WTC11 (cell line): ENCODE measurements around the gene IFNA6. TPM values are rescaled to one million over a fixed set of nuclear protein-coding genes. Genes with fewer than 3 reads are reported as not detected.

ENCODE experiments used
- ATAC-seq: fragments of 200-7000 bp; cut with Tn5 transposase; 2 replicates; pipeline ENCODE4 v1.10.0; 2021; ENCODE audit warnings: mild to moderate bottlenecking, moderate library complexity
- CTCF ChIA-PET: fragments of 300-600 bp; sonication (Branson Sonifier 250); formaldehyde crosslinking; loops from one replicate; lab custom pipeline; 2021; ENCODE audit warnings: antibody characterized with exemption; lab: Charles Lee
- POLR2A ChIA-PET: fragments of 350-600 bp; sonication (Branson Sonifier 250); formaldehyde crosslinking; loops from one replicate; lab custom pipeline; 2021; ENCODE audit warnings: antibody characterized with exemption; lab: Charles Lee
- DNase-seq: peaks from one replicate; pipeline ENCODE4 v3.0.0; 2021; ENCODE audit warnings: low spot score
- H3K27ac Mint-ChIP-seq: 2 replicates; pipeline ENCODE4 v1.8.0; 2021; ENCODE audit warnings: mixed read lengths
- H3K27me3 Mint-ChIP-seq: 2 replicates; pipeline ENCODE4 v1.8.0; 2021; ENCODE audit warnings: low read depth, mild to moderate bottlenecking, moderate library complexity, mixed read lengths
- H3K36me3 Mint-ChIP-seq: 2 replicates; pipeline ENCODE4 v1.8.0; 2021; ENCODE audit warnings: mixed read lengths
- H3K4me1 Mint-ChIP-seq: 2 replicates; pipeline ENCODE4 v1.8.0; 2022; ENCODE audit warnings: mixed read lengths
- H3K4me3 Mint-ChIP-seq: 2 replicates; pipeline ENCODE4 v1.8.0; 2021; ENCODE audit warnings: mild to moderate bottlenecking, moderate library complexity, mixed read lengths
- H3K9me3 Mint-ChIP-seq: 2 replicates; pipeline ENCODE4 v1.8.0; 2021; ENCODE audit warnings: mixed read lengths
- CBFB ChIP-seq: sonication (generic); formaldehyde crosslinking; IDR thresholded peaks from 2 replicates; pipeline ENCODE4 v1.8.1; 2022; ENCODE audit warnings: mild to moderate bottlenecking, low read depth, missing genetic modification reagents
- ETV6 ChIP-seq: sonication (generic); formaldehyde crosslinking; IDR thresholded peaks from 2 replicates; pipeline ENCODE4 v1.8.1; 2022; ENCODE audit warnings: mild to moderate bottlenecking, missing genetic modification reagents
- FOXK1 ChIP-seq: sonication (generic); formaldehyde crosslinking; IDR thresholded peaks from 2 replicates; pipeline ENCODE4 v1.8.0; 2022; ENCODE audit warnings: mild to moderate bottlenecking, moderate library complexity, missing genetic modification reagents
- GRHL2 ChIP-seq: fragments of 250-450 bp; sonication (Bioruptor Pico); IDR thresholded peaks from 2 replicates; pipeline ENCODE4 v1.8.0; 2022; ENCODE audit warnings: mild to moderate bottlenecking, moderate library complexity; ENCODE audit not compliant: insufficient replicate concordance, severe bottlenecking
- GTF2I ChIP-seq: fragments of 250-450 bp; sonication (Bioruptor Pico); conservative IDR thresholded peaks from 2 replicates; pipeline ENCODE4 v1.4.0; 2021; ENCODE audit warnings: mild to moderate bottlenecking
- JUN ChIP-seq: sonication (generic); formaldehyde crosslinking; IDR thresholded peaks from 2 replicates; pipeline ENCODE4 v1.8.0; 2023; ENCODE audit warnings: mild to moderate bottlenecking, missing genetic modification reagents
- KAT7 ChIP-seq: sonication (generic); formaldehyde crosslinking; IDR thresholded peaks from 2 replicates; pipeline ENCODE4 v1.8.1; 2023; ENCODE audit warnings: missing genetic modification reagents, mild to moderate bottlenecking, borderline replicate concordance
- MYBL2 ChIP-seq: sonication (generic); formaldehyde crosslinking; IDR thresholded peaks from 2 replicates; pipeline ENCODE4 v1.8.1; 2023; ENCODE audit warnings: mild to moderate bottlenecking, moderate library complexity, missing genetic modification reagents
- NFE2L1 ChIP-seq: sonication (generic); formaldehyde crosslinking; IDR thresholded peaks from 2 replicates; pipeline ENCODE4 v1.8.1; 2023; ENCODE audit warnings: missing genetic modification reagents
- NFYB ChIP-seq: sonication (generic); formaldehyde crosslinking; conservative IDR thresholded peaks from 2 replicates; pipeline ENCODE4 v1.8.0; 2022; ENCODE audit warnings: low read depth, missing genetic modification reagents
- SOX15 ChIP-seq: fragments of 250-450 bp; sonication (Bioruptor Pico); IDR thresholded peaks from 2 replicates; pipeline ENCODE4 v1.9.0; 2021; ENCODE audit warnings: mild to moderate bottlenecking
- TEAD1 ChIP-seq: sonication (generic); formaldehyde crosslinking; IDR thresholded peaks from 2 replicates; pipeline ENCODE4 v1.8.0; 2022; ENCODE audit warnings: mild to moderate bottlenecking, missing genetic modification reagents
- ZNF121 ChIP-seq: sonication (generic); formaldehyde crosslinking; IDR thresholded peaks from 2 replicates; pipeline ENCODE4 v1.8.0; 2023; ENCODE audit warnings: missing genetic modification reagents
- ZNF138 ChIP-seq: sonication (generic); formaldehyde crosslinking; conservative IDR thresholded peaks from 2 replicates; pipeline ENCODE4 v1.8.1; 2022; ENCODE audit warnings: mild to moderate bottlenecking, moderate library complexity, missing genetic modification reagents
- ZNF219 ChIP-seq: sonication (generic); formaldehyde crosslinking; IDR thresholded peaks from 2 replicates; pipeline ENCODE4 v1.8.0; 2023; ENCODE audit warnings: missing genetic modification reagents, mild to moderate bottlenecking, borderline replicate concordance
- ZNF317 ChIP-seq: sonication (generic); formaldehyde crosslinking; IDR thresholded peaks from 2 replicates; pipeline ENCODE4 v1.8.1; 2023; ENCODE audit warnings: low read depth, mild to moderate bottlenecking, moderate library complexity, missing genetic modification reagents, borderline replicate concordance
- ZNF671 ChIP-seq: fragments of 250-450 bp; sonication (Bioruptor Pico); IDR thresholded peaks from 2 replicates; pipeline ENCODE4 v1.8.0; 2021; ENCODE audit warnings: mild to moderate bottlenecking
- total RNA-seq: library from RNA; stranded (reverse); gene quantifications from 3 replicates; pipeline ENCODE4 v1.2.3, GENCODE V29; 2021
- TF ChIP-seq, protein P1 (sequence below): sonication (generic); formaldehyde crosslinking; IDR thresholded peaks from 2 replicates; pipeline ENCODE4 v1.8.1; 2023; ENCODE audit warnings: mild to moderate bottlenecking, missing genetic modification reagents, borderline replicate concordance
- TF ChIP-seq, protein P2 (sequence below): fragments of 250-450 bp; sonication (Bioruptor Pico); IDR thresholded peaks from 2 replicates; pipeline ENCODE4 v1.9.0; 2021; ENCODE audit warnings: mild to moderate bottlenecking, borderline replicate concordance
- TF ChIP-seq, protein P3 (sequence below): sonication (generic); formaldehyde crosslinking; IDR thresholded peaks from 2 replicates; pipeline ENCODE4 v1.8.1; 2023; ENCODE audit warnings: mild to moderate bottlenecking, missing genetic modification reagents
- TF ChIP-seq, protein P4 (sequence below): sonication (generic); formaldehyde crosslinking; conservative IDR thresholded peaks from 2 replicates; pipeline ENCODE4 v1.8.1; 2022; ENCODE audit warnings: mild to moderate bottlenecking, missing genetic modification reagents

The IFNA6 gene
- total RNA-seq, 1 experiment from 2014 or later = not detected

DNA sequence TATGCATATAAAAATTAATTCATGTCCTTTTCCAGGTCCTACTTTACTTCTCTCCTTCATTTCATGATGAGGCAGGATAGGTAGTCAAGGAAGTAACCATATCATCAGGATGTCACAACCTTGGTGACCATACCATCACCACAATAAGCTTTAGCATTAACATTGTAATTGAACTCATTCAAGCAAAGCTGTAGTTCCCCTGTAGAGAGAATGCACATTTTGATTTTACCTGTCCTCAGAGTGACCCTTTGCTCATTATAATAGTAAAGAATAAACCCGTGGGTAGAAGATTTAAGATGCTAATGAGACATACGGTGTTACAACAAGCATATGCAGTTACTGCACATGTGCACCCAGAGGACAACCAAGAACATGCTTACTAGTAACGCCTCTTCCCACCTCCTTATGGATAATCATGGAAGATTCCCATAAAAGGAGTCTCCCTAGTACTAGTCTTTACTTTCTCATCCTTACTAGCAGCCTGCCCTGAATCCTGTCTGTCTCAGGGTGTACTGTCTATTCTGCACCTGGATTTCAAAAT lies 2.2 kb downstream of the IFNA6 start (continued):
- no peak for TF ChIP-seq GRHL2 (CRISPR knock-in tag)
- no peak for TF ChIP-seq MYBL2 (CRISPR knock-in tag)
- TF ChIP-seq ZNF671 (CRISPR knock-in tag) = no peak
- no peak for TF ChIP-seq SOX15 (CRISPR knock-in tag)
- TF ChIP-seq, protein P1, sequence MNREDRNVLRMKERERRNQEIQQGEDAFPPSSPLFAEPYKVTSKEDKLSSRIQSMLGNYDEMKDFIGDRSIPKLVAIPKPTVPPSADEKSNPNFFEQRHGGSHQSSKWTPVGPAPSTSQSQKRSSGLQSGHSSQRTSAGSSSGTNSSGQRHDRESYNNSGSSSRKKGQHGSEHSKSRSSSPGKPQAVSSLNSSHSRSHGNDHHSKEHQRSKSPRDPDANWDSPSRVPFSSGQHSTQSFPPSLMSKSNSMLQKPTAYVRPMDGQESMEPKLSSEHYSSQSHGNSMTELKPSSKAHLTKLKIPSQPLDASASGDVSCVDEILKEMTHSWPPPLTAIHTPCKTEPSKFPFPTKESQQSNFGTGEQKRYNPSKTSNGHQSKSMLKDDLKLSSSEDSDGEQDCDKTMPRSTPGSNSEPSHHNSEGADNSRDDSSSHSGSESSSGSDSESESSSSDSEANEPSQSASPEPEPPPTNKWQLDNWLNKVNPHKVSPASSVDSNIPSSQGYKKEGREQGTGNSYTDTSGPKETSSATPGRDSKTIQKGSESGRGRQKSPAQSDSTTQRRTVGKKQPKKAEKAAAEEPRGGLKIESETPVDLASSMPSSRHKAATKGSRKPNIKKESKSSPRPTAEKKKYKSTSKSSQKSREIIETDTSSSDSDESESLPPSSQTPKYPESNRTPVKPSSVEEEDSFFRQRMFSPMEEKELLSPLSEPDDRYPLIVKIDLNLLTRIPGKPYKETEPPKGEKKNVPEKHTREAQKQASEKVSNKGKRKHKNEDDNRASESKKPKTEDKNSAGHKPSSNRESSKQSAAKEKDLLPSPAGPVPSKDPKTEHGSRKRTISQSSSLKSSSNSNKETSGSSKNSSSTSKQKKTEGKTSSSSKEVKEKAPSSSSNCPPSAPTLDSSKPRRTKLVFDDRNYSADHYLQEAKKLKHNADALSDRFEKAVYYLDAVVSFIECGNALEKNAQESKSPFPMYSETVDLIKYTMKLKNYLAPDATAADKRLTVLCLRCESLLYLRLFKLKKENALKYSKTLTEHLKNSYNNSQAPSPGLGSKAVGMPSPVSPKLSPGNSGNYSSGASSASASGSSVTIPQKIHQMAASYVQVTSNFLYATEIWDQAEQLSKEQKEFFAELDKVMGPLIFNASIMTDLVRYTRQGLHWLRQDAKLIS (CRISPR knock-in tag) = no peak
- TF ChIP-seq NFYB (CRISPR knock-in tag) = no peak
- TF ChIP-seq, protein P2, sequence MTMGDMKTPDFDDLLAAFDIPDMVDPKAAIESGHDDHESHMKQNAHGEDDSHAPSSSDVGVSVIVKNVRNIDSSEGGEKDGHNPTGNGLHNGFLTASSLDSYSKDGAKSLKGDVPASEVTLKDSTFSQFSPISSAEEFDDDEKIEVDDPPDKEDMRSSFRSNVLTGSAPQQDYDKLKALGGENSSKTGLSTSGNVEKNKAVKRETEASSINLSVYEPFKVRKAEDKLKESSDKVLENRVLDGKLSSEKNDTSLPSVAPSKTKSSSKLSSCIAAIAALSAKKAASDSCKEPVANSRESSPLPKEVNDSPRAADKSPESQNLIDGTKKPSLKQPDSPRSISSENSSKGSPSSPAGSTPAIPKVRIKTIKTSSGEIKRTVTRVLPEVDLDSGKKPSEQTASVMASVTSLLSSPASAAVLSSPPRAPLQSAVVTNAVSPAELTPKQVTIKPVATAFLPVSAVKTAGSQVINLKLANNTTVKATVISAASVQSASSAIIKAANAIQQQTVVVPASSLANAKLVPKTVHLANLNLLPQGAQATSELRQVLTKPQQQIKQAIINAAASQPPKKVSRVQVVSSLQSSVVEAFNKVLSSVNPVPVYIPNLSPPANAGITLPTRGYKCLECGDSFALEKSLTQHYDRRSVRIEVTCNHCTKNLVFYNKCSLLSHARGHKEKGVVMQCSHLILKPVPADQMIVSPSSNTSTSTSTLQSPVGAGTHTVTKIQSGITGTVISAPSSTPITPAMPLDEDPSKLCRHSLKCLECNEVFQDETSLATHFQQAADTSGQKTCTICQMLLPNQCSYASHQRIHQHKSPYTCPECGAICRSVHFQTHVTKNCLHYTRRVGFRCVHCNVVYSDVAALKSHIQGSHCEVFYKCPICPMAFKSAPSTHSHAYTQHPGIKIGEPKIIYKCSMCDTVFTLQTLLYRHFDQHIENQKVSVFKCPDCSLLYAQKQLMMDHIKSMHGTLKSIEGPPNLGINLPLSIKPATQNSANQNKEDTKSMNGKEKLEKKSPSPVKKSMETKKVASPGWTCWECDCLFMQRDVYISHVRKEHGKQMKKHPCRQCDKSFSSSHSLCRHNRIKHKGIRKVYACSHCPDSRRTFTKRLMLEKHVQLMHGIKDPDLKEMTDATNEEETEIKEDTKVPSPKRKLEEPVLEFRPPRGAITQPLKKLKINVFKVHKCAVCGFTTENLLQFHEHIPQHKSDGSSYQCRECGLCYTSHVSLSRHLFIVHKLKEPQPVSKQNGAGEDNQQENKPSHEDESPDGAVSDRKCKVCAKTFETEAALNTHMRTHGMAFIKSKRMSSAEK (CRISPR knock-in tag) = no peak

DNA sequence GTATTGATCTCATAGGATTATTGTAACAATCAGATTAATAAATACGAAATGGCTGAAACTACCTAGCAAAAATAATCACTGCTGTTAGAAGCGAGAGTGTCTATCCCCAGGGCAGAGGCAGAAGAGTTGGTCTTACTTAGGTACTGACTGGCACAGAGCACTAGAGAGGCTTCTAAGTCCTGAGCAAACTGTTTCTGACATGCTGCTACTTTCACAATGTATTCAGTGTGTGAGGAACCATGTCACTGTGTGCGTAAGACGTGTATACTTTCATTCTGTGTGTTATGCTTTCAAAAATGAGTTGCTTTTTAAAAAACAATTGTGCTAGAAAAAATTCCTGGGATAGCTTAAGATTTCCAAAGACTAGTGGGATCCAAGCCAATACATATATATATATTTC lies 10.0 kb downstream of the IFNA6 start:
- ChIA-PET POLR2A (no interaction called here), CTCF (interaction anchor here (1.4 kb wide), 1 partner anchor 55 kb away, joined by 4 read pairs; no protein-coding TSS in a partner anchor)
- Mint-ChIP-seq H3K36me3 (no peaks in the 10 kb centered on the region), H3K9me3 (peaks cover 10% of the 10 kb centered on the region), H3K27ac (no peak overlapping the region), H3K4me3 (no peak overlapping the region), H3K27me3 (peaks cover 26% of the 10 kb centered on the region), H3K4me1 (peaks cover 9% of the 10 kb centered on the region)
- ATAC-seq (no peak), DNase-seq (no peak)
- no peak for TF ChIP-seq ETV6 (CRISPR knock-in tag)
- TF ChIP-seq ZNF219 (CRISPR knock-in tag) = no peak
- TF ChIP-seq ZNF671 (CRISPR knock-in tag) = no peak
- TF ChIP-seq GTF2I = no peak
- TF ChIP-seq, protein P3, sequence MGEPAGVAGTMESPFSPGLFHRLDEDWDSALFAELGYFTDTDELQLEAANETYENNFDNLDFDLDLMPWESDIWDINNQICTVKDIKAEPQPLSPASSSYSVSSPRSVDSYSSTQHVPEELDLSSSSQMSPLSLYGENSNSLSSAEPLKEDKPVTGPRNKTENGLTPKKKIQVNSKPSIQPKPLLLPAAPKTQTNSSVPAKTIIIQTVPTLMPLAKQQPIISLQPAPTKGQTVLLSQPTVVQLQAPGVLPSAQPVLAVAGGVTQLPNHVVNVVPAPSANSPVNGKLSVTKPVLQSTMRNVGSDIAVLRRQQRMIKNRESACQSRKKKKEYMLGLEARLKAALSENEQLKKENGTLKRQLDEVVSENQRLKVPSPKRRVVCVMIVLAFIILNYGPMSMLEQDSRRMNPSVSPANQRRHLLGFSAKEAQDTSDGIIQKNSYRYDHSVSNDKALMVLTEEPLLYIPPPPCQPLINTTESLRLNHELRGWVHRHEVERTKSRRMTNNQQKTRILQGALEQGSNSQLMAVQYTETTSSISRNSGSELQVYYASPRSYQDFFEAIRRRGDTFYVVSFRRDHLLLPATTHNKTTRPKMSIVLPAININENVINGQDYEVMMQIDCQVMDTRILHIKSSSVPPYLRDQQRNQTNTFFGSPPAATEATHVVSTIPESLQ = no peak
- TF ChIP-seq KAT7 (CRISPR knock-in tag) = no peak
- no peak for TF ChIP-seq NFYB (CRISPR knock-in tag)
- no peak for TF ChIP-seq ZNF317 (CRISPR knock-in tag)
- TF ChIP-seq TEAD1 (CRISPR knock-in tag) = no peak
- no peak for TF ChIP-seq JUN
- TF ChIP-seq, protein P2 (CRISPR knock-in tag) = no peak
- TF ChIP-seq CBFB (CRISPR knock-in tag) = no peak
- TF ChIP-seq, protein P4, sequence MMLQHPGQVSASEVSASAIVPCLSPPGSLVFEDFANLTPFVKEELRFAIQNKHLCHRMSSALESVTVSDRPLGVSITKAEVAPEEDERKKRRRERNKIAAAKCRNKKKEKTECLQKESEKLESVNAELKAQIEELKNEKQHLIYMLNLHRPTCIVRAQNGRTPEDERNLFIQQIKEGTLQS = no peak
- TF ChIP-seq ZNF138 (CRISPR knock-in tag) = no peak
- no peak for TF ChIP-seq FOXK1 (CRISPR knock-in tag)
- no peak for TF ChIP-seq NFE2L1 (CRISPR knock-in tag)
- no peak for TF ChIP-seq ZNF121
